IPS-18c (cell line): ENCODE measurements around the gene IFI44L.

Experiments
- H3K4me3 ChIP-seq: 2 replicates; pipeline ENCODE4 v1.7.0; 2013; ENCODE audit warnings: low read depth, mild to moderate bottlenecking, low read length, moderate library complexity; ENCODE audit not compliant: insufficient read depth
- H3K9me3 ChIP-seq: one replicate; pipeline ENCODE4 v1.6.1; 2013; ENCODE audit warnings: mild to moderate bottlenecking, low read length, moderate library complexity; ENCODE audit not compliant: control insufficient read depth, insufficient read depth

IFI44L gene

GRCh38 chr1:78619803-78620579 lies at the start of gene IFI44L:
Gene IFI44L (plus strand): TSS chr1:78620448. CDS start chr1:78627916, 7,468 bp downstream.
- no peaks in the 10 kb centered on the region for H3K9me3 ChIP-seq
- no peak within 1 kb of the TSS for H3K4me3 ChIP-seq

- Histone ChIP-seq H3K9me3 (no peaks in the 10 kb centered on the region), H3K4me3 (no peak overlapping the region)
Measured at GRCh38 chr1:78570539-78570938, 49.7 kb upstream of the IFI44L start.

GRCh38 chr1:78577257-78578100 lies 42.8 kb upstream of the IFI44L start:
- H3K4me3 ChIP-seq = no peak overlapping the region

GRCh38 chr1:78586572-78586971 lies 33.7 kb upstream of the IFI44L start:
- Histone ChIP-seq H3K9me3 (no peaks in the 10 kb centered on the region), H3K4me3 (no peak overlapping the region)

More at GRCh38 chr1:78577257-78578100, 42.8 kb upstream of the IFI44L start:
- no peaks in the 10 kb centered on the region for H3K9me3 ChIP-seq

- Histone ChIP-seq H3K9me3 (no peaks in the 10 kb centered on the region), H3K4me3 (no peak overlapping the region)
Measured at GRCh38 chr1:78587211-78587610, 33.0 kb upstream of the IFI44L start.

GRCh38 chr1:78591971-78592370 lies 28.3 kb upstream of the IFI44L start:
- Histone ChIP-seq H3K9me3 (peaks cover 7% of the 10 kb centered on the region), H3K4me3 (no peak overlapping the region)

- H3K4me3 ChIP-seq = no peak overlapping the region
Measured at GRCh38 chr1:78599294-78599693, 21.0 kb upstream of the IFI44L start.

GRCh38 chr1:78601068-78601467 lies 19.2 kb upstream of the IFI44L start:
- H3K4me3 ChIP-seq = no peak overlapping the region
- H3K9me3 ChIP-seq = no peaks in the 10 kb centered on the region

More at GRCh38 chr1:78599294-78599693, 21.0 kb upstream of the IFI44L start:
- H3K9me3 ChIP-seq = peaks cover 5% of the 10 kb centered on the region

- Histone ChIP-seq H3K4me3 (no peak overlapping the region), H3K9me3 (no peaks in the 10 kb centered on the region)
Measured at GRCh38 chr1:78603206-78603605, 17.0 kb upstream of the IFI44L start.

- no peak overlapping the region for H3K4me3 ChIP-seq
- H3K9me3 ChIP-seq = no peaks in the 10 kb centered on the region
Measured at GRCh38 chr1:78604643-78605042, 15.6 kb upstream of the IFI44L start.

- Histone ChIP-seq H3K4me3 (no peak overlapping the region), H3K9me3 (no peaks in the 10 kb centered on the region)
Measured at GRCh38 chr1:78606274-78606673, 14.0 kb upstream of the IFI44L start.

GRCh38 chr1:78607334-78607927 lies 12.8 kb upstream of the IFI44L start:
- Histone ChIP-seq H3K4me3 (no peak overlapping the region), H3K9me3 (no peaks in the 10 kb centered on the region)

- H3K9me3 ChIP-seq = no peaks in the 10 kb centered on the region
- H3K4me3 ChIP-seq = no peak overlapping the region
Measured at GRCh38 chr1:78607944-78608343, 12.3 kb upstream of the IFI44L start.

GRCh38 chr1:78617615-78618026 lies 2.6 kb upstream of the IFI44L start:
- Histone ChIP-seq H3K9me3 (no peaks in the 10 kb centered on the region), H3K4me3 (no peak overlapping the region)

- Histone ChIP-seq H3K4me3 (no peak overlapping the region), H3K9me3 (no peaks in the 10 kb centered on the region)
Measured at GRCh38 chr1:78619032-78619431, 1.2 kb upstream of the IFI44L start.

- Histone ChIP-seq H3K4me3 (no peak overlapping the region), H3K9me3 (no peaks in the 10 kb centered on the region)
Measured at GRCh38 chr1:78619446-78619802, 824 bp upstream of the IFI44L start.

- no peak overlapping the region for H3K4me3 ChIP-seq
- no peaks in the 10 kb centered on the region for H3K9me3 ChIP-seq
Measured at GRCh38 chr1:78620666-78621065, 418 bp downstream of the IFI44L start.

GRCh38 chr1:78622548-78622947 lies 2.3 kb downstream of the IFI44L start:
- no peak overlapping the region for H3K4me3 ChIP-seq
- no peaks in the 10 kb centered on the region for H3K9me3 ChIP-seq
